ENCODE measurements around the gene SCRN1. TPM values are rescaled to one million over a fixed set of nuclear protein-coding genes. Genes with fewer than 3 reads are reported as not detected.
A peak's percentile ranks its signal among the peaks of the same experiment; 100 is the strongest.

Gene SCRN1
- total RNA-seq, 2 donors from 2014 or later = 20.4 to 30.4 TPM

DNA sequence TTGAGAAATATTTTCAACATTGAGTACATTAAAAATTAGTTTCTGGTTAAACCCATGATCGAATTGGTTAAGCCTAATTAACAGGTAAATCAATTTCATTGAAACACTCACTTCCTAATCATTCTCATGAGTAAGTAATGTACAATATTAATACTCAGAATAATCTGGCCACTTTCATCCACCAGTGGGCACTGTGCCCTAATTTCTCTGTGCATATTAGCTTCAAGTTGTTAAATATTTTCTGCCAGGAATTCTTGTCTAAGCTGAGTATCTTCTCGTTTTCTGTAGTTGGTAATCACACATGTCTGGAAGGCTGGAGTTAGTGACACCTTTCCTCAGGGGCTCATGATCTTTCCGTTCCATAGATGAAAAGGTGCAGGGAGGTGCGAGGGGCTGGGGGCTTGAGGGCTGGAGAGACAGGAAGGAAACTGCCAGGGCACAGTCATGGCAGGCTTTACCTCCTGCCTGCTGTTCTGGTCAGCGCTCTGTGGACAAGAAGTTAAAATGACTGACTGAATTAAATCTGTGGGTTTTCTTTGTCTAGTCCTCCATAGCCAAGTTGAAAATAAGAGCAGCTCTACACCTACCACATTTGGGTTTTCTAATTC lies 111.4 kb downstream of the SCRN1 start:
- no peaks in the 10 kb centered on the region for H3K36me3 ChIP-seq (replicated peaks in 1 of 2; ENCODE audit: insufficient read depth in 1 of 2, low read depth in 2 of 2)
- TF ChIP-seq, protein P1, sequence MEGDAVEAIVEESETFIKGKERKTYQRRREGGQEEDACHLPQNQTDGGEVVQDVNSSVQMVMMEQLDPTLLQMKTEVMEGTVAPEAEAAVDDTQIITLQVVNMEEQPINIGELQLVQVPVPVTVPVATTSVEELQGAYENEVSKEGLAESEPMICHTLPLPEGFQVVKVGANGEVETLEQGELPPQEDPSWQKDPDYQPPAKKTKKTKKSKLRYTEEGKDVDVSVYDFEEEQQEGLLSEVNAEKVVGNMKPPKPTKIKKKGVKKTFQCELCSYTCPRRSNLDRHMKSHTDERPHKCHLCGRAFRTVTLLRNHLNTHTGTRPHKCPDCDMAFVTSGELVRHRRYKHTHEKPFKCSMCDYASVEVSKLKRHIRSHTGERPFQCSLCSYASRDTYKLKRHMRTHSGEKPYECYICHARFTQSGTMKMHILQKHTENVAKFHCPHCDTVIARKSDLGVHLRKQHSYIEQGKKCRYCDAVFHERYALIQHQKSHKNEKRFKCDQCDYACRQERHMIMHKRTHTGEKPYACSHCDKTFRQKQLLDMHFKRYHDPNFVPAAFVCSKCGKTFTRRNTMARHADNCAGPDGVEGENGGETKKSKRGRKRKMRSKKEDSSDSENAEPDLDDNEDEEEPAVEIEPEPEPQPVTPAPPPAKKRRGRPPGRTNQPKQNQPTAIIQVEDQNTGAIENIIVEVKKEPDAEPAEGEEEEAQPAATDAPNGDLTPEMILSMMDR (IDR thresholded peaks at IDR 0.05) = peak; percentile 8 to 57 (median 43)
- TF ChIP-seq POLR2A (IDR thresholded peaks at IDR 0.05) = no peak
- H3K27me3 ChIP-seq = no peaks in the 10 kb centered on the region
- peak; percentile 33 to 69 (median 42) for DNase-seq
- 50 to 53% methylated on average over 5 of the region's 5 CpGs for WGBS, 2 donors
- H3K4me3 ChIP-seq = no peak overlapping the region
- no peak overlapping the region for H3K27ac ChIP-seq
- ATAC-seq = no peak
- intact Hi-C loops (cut with DNase I) = no loop called here
- no peaks in the 10 kb centered on the region for H3K4me1 ChIP-seq
- H3K9me3 ChIP-seq = no peaks in the 10 kb centered on the region

DNA sequence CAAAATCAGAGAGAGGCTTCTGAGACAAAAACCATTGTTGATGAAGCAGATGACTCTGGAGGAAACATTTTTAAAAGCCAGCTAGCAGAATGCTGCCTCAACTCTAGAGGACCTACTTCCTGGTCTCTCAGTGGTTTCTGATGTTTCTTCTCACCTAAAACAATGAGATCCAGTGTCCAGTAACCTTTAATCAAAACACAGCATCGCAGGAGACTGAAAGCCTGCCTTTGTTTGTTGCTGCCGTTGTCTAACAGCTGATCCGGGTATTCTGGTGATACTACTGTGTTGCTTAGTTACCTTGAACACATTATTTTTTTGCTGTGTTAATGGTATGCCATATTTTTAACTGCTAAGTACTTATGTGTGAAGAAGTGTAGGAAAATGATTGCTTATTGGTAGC lies 112.4 kb downstream of the SCRN1 start:
- Histone ChIP-seq H3K9me3 (no peaks in the 10 kb centered on the region), H3K36me3 (replicated peaks in 1 of 2; ENCODE audit: insufficient read depth in 1 of 2, low read depth in 2 of 2) (no peaks in the 10 kb centered on the region), H3K27ac (no peak overlapping the region), H3K4me3 (no peak overlapping the region), H3K4me1 (no peaks in the 10 kb centered on the region), H3K27me3 (no peaks in the 10 kb centered on the region)
- DNase-seq = no peak
- TF ChIP-seq, protein P1 (IDR thresholded peaks at IDR 0.05) = no peak
- TF ChIP-seq POLR2A (IDR thresholded peaks at IDR 0.05) = no peak
- peak; percentile 58 for ATAC-seq
- intact Hi-C loops (cut with DNase I) = no loop called here
- WGBS, 2 donors = 21 to 47% methylated on average over 3 of the region's 3 CpGs

DNA sequence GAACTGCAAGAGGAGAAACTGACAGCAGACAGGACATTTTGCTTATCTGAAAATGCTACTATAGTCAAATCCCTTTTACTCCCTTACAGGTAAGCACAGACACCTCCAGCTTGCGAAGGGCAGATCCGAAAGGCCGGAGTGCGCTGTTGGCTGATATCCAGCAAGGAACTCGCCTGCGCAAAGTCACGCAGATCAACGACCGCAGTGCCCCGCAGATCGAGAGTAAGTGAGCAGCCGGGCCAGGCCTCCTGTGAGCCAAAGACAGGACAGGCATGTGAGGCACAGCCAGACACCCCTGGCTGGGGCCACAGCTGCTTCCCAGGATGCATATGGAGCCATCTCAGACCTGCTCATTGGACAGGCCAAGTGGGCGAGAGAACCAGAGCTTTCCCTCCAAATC lies 113.9 kb downstream of the SCRN1 start:
- DNase-seq (no peak), ATAC-seq (no peak)
- Histone ChIP-seq H3K36me3 (replicated peaks in 1 of 2; ENCODE audit: insufficient read depth in 1 of 2, low read depth in 2 of 2) (no peaks in the 10 kb centered on the region), H3K27ac (no peak overlapping the region), H3K4me1 (no peaks in the 10 kb centered on the region), H3K9me3 (no peaks in the 10 kb centered on the region), H3K27me3 (no peaks in the 10 kb centered on the region), H3K4me3 (no peak overlapping the region)
- intact Hi-C loops (cut with DNase I) = no loop called here
- WGBS, 2 donors = 94% methylated on average over 13 of the region's 13 CpGs
- TF ChIP-seq, protein P1 (IDR thresholded peaks at IDR 0.05) = no peak
- TF ChIP-seq POLR2A (IDR thresholded peaks at IDR 0.05) = no peak

DNA sequence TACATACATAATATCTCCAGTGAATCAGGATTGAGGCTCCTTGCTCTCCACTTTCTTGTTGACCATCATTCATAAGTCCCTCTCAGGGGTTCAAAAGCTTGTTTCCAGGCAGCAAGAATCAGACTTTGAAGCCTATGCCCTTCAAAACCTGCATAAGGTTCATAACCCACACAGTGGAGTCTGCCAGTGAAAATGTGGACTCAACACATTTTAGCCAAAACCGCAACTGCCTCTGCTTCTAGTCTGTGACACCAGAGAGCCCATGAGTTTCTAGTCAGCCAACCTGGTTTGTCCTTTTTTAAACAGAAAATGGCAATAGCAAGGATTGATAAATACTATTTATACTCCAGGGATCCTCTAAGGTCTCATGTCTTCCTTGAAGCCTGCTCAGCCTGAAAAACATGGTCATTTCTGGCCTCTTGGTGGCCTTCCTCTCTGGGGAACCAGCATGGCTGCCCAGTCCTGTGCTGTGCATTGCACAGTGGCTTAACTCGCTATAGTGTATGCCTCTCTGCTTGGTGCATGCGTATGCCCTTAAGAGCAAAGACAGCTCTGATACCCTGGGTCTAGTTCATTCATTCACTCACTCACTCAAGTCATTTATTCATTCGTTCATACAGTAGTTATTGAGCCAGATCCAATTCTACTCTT lies 115.8 kb downstream of the SCRN1 start:
- 87 to 94% methylated on average over 4 of the region's 4 CpGs for WGBS, 2 donors
- TF ChIP-seq, protein P1 (IDR thresholded peaks at IDR 0.05) = no peak
- no peak for TF ChIP-seq POLR2A (IDR thresholded peaks at IDR 0.05)
- Histone ChIP-seq H3K4me3 (no peak overlapping the region), H3K4me1 (no peaks in the 10 kb centered on the region), H3K9me3 (no peaks in the 10 kb centered on the region), H3K27ac (no peak overlapping the region), H3K36me3 (replicated peaks in 1 of 2; ENCODE audit: insufficient read depth in 1 of 2, low read depth in 2 of 2) (no peaks in the 10 kb centered on the region), H3K27me3 (no peaks in the 10 kb centered on the region)
- DNase-seq = no peak
- ATAC-seq = no peak
- intact Hi-C loops (cut with DNase I) = no loop called here
